GM18517 (cell line): ENCODE results near the gene TMEM87B.

Experiments
- ATAC-seq: cut with Tn5 transposase; IDR thresholded peaks from one replicate; pipeline ENCODE4 v1.9.1; 2021; ENCODE audit warnings: mild to moderate bottlenecking, moderate library complexity; ENCODE audit not compliant: unreplicated experiment

The TMEM87B gene

DNA sequence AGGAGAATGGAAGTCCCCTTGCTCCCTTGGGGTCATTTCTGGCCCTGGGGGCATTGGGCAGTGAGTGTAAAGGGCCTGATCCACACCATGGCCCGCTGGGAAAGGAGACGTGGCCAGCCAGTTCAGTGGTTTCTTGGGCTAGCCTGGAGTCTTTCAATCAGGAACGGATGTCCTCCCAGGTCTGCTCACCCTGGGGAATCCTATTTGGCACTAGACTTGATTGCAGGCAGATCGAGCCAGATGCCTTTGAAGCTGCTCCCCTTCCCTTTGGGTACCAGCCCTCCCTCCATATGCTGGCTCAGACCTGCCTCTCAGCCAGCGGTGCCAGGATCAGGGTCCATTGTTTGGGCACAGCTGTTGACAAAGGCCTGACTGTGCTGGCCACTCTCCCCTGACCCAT, 94.1 kb downstream of the TMEM87B start:
- ATAC-seq, result no peak

DNA sequence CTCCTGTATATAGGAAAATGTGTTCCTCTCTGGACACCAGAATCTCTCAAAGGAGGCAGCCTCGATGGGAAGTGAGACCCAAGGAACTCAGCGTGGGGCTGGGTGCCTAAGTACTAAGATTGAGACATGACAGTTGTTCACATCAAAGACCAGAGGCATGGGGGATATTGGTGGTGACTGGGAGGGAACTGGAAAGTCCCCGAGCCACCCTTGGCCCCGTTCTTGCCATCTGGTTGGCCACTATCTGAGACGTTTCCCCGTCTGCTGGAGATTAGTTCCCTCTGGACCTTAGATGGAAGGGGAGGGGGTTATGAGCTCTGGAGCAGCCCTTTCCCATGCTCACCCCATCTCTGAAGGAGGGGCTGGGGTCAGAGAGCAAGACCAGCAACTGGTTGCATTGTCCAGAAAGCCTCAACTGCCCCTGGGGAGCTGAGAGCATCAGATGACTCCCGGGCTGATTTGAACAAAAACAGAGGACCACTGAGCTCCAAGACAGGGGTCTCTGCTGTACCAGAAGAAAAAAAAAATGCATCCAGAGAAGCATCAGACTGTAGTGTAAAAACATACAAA, 94.9 kb downstream of the TMEM87B start:
- no peak for ATAC-seq

DNA sequence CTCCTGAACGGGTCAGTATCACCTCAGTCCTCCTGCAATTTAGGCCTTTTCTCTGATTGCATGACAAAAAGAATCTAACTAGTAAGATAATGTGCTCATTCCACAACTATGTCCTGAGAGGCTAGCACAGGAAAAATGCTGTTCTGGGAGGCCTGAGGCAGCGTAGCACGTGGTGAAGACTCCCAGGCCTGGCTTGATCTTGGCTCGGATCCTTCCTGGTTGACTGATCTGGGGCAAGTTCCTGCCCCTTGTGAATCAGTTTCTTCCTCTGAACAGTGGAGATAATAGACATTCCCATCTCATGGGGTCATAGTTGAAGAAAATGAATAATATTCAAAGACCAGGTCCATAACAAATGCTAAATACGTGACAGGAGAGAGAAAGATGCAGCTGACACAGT, 95.4 kb downstream of the TMEM87B start:
- no peak for ATAC-seq

DNA sequence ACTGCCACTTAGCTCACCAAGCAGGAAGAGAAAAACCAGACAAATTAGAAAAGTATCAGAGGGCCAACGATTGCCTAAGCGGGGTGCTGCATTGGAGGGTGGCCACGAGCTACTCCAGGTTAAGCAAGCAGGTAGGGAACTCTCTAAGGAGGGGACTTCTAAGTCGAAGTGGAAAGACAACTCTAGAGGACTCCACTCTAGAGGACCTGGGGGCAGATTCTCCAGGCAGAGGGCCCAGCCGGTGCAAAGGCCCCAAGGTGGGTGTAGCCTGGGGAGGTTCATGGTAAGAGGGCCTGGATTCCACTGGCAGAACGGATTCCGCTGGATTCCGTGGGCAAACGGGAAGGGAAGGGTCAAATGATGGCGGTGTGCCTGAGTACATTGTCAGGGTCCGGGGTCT, 95.8 kb downstream of the TMEM87B start:
- ATAC-seq, result no peak

DNA sequence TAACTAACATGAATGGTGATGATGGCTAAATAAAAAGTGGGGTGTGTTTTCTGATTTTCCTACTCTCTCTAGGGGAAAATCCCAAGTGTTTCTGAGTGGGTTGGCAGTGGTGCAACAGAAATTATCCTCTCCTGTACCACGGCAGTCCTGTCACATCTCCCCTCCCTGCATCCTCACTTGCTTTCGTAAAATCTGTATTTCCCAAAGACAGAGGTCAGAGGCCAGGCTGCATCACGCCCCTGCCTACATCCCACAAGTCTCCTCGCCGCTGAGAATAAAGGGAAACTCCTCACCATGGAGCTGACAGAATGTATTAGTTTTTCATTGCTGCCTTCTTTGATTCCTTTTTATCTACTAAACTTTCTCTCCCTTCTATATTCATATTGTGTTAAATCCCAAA, 96.2 kb downstream of the TMEM87B start:
- no peak for ATAC-seq

DNA sequence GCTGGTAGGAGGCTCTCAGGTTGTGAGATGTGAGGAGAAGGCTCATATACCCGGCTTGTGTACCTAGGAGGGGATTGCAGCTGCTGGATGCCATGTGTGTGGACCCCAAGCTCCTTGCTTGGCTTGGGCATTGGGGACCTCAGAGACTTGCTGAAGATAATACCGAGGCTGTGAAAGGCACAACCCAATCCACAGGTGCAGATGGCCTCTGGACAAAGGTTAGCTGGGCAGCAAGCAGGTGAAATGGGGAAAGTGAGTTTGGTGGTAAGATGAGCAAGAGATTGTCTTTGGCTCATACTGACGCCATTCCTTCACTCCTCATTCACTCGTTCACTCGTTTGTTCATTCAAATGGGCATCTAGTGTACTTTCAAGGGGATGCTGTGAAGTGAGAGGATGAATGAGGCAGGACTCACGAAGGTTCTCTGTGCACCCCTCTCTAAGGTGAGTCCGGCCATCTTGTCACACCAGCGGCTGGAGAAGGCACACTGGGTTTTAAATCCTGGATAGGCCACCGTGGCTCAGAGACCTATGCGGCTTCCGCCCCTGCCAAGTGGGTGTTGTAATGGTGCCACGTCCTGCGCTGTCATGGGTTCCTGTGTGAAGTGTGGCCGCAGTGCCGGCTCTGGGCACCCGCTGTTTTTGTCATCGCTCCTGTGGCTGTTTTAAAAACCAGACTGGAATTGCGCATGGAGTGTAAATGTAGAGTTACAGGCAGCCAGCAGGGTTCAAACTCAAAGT, 96.8 kb downstream of the TMEM87B start:
- no peak for ATAC-seq

DNA sequence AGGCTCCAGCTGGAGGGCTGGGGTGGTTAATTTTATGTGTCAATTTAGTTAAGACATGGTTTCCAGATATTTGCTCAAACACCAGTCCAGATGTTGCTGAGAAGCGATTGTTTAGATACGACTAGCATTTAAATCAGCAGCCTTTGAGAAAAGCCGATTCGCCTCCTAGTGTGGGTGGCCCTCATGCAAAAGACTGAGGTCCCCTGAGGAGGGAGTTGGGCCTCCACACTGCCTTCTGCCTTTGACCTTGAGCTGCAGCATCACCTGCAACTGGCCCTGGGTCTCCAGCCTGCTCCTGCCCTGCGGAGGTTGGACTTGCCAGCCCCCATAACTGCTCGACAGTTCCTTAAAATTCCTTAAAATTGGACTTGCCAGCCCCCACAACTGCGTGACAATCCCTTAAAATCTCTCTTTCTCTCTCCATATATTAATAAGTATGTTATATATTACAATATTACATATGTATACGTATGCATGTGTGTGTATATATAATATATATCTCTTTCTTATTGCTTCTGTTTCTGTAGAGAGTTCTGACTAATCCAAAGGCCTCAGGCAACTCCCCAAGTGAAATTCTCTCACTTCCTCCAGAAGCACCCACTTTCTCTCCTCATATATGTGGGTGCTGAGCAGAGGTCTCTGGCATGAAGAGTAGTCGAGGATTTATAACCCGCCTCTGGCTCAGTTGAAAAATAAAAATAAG, 97.6 kb downstream of the TMEM87B start:
- no peak for ATAC-seq

DNA sequence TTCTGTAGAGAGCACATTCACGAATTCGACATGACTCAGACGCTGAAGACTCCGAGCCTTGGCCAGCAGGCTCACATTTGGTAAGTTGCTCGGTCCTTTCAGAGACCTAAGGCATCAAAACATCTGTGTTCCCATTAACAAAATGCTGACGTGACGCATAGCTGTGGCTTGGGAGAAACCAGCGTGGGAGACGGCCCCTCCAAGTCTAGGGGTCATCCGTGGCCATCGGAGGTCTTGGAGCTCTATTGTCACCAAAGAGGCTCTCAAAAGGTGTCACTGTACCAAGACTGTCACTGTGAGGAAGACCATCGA, 98.1 kb downstream of the TMEM87B start:
- no peak for ATAC-seq

DNA sequence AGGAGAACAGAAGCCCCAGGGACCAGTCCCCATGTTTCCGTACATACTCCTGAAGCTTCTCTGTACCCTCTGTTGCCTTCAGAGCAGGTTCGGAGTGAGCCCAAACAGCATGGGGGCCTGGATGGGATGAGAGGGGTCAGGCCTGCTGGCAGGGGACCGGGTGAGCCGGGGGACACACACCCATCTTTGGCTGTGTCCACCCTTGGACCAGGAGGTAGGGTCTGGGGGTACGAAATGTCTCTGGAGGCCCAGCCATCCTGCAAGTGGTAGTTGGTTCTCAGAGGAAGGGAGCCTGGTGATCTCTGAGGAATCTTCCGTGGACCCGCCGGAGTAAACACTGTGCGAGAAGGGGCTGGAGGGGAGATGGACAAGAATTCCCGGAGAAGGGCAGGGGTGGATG, 98.4 kb downstream of the TMEM87B start:
- ATAC-seq, result no peak

DNA sequence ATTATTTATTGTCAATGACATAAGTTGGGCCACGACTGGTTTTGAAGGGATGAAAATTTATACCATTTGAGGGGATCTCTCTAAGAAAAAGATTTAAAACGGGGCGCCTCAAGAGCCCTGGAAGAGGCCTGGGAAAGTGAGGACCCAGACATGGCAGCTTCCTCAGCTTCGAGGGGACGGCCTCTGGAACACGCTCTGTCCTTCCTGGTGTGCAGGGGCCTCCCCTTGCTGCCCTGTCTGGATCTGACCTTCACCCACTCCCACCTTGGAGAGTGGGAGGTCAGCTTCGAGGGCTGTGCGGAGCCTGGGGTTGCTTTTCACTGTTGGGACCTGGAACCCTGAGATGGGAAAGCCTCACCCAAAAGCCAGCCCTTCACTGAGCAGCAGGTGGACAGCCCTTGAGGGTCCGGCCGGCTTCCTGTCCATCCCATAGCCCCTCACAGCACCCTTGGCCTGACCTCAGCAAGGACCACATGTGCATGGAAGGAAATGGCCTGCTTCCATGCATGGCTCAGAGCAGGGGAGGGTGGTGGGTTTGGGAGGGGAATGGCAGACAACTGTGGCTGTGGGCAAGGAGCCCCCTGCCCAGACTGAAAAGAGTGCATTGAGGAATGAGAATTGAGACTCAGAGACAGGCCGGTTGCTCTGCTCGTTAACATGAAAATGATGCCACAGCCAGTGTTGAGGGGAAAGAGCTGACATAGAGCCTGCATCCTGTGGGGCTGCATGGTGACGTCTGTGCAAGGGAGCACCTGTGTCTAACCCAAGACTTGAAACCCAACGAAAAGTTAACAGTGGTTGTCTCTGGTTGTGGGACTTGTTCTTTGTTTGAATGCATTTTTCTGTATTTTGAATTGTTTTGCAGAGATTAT, 99.4 kb downstream of the TMEM87B start:
- ATAC-seq, result no peak

DNA sequence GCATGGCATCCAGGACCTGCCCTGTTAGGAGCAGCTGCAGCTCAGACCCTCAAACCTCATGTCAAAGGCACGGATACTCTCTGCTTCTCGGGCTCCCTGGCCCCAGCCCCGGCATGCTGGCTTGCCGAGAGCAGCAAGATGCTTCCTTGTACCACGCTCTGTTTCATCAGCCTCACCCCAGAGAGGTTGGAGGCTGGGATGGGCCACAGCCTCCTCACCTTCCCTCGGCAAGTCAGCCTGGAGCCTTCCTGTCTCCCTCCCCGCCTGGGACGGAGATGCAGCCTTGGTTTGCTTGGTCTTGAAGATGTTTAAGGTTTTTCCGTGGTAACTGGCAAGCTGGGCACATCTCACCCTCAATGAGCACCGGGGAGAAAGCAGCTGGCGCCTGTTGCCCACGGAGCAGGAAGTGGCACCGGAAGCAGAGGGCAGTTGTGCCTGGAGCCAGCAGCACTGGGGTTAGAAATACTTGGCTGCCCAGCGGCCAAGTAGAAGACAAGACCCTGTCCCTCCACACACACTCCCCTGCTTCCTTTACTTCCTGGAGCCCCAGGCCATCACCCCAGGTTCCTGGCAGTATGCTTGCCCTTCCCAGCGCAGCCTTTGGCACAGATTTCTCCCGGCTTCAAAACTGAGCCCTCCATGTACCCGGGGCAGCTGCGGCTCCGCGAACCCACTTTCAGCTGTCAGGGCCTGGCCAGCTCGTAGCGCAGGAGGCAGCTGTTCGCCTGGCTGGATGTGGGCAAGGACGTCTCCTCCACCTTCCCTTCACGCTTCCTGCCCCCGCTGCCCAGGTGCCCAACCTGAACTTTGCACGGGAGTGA, 100.5 kb downstream of the TMEM87B start:
- no peak for ATAC-seq

DNA sequence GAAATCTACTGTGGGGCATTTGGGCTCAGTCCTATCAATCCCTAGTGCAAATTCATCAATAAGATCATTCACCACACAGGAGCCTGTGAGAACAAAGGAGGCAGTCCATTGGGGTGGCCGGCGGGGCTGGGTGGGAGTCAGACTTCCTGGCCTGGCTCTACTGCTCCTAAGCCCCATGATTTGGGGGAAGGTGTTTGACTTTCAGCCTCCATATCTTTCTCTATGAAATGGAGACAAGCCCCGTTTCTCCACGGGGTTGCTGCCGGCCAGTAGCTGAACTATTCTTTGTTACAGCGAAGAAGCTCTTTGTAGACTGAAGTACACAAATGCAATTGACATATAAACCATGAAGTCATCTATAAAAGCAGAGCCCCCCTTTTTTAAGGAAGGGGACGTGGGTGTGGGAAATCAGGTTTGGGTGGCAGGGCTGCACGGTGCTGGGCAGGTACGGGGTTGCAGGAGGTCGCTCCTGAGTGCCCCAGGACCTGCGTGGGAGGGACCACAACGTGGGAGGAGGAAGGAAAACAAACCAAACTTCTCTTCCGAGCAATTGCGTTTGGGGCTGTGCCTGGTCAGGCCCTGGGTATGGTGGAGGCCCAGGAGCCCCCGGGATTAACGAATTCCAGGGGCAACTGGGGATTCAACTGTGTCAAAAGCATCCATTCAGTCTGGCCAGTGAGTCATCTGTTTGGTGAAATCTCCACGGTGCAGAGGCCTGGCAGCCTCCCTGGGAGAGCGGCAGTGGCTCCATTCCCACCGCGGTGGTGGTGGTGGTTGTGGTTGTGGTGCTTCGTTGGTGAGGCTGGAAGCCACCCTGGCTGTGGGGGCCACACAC, 101.3 kb downstream of the TMEM87B start:
- ATAC-seq, result no peak

DNA sequence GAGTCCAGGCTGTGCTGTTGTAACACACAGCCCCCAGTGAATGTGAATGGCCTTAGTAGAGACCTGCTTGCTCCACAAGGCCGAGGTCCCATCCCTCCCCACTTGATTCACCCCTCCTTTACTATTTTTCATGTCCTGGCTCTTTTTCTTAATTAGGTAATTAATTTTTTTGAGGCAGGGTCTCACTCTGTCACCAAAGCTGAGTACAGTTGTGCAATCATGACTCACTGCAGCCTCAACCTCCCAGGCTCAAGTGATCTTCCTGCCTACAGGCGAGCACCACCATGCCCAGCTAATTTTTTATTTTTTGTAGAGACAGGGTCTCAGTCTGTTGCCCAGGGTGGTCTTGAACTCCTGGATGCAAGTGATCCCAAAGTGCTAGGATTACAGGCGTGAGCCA, 102.4 kb downstream of the TMEM87B start:
- no peak for ATAC-seq

DNA sequence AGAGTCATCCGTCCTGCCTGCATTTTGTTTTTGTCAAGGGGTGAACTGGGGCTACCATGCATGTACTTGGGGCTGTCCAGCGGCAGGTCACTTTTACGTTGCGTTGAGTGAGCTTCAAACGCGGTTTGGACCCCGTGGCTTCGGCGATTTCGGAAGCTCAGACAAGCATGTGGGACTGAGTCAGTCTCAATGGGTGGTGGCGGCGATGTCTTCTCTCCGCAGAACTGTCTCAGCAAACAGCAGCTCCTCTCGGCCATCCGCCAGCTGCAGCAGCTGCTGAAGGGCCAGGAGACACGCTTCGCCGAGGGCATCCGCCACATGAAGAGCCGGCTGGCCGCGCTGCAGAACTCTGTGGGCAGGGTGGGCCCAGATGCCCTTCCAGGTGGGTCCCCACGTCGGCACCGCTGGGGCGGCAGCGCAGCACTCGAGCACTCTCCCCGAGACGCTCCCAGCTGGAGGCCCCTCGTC, 104.4 kb downstream of the TMEM87B start:
- no peak for ATAC-seq

DNA sequence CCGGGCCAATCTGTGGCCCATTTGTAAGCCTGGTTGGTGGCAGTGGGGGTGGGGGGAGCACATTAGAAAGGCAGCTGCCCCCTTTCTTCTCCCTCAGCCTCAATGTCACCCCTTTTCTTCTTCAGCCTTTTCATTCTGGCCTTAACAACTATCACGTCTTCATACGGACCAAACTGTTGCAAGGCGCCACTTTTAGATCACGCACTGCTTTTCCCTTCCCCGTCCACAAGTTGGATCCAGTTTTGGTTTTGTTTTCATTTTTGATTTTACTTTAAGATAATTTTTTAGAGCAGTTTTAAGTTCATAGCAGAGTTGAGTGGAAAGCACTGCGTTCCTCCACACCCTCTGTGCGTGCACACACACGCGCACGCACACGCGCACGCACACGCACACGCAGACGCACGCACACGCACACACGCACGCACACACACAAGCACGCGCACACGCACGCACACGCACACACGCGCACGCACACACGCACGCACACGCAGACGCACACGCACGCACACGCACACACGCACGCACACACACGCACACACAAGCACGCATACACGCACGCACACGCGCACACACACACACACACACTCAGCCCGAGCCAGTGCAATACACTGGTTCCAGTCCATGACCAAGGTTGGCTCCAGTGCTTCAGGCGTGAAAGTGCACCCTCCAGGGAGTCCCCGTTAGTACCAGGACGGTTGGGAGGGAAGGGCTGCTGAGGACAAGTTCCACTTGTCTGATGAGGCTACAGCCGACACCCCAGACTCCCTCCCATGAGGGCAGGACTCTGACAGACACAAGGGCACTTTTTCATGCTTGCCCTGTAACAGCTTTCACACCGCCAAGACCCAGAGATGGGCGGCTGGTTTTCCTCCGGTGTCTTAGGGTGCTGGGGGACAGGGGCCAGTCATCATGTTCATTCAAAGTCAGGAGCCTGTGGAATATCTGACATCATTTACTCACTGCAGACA, 105.5 kb downstream of the TMEM87B start:
- no peak for ATAC-seq

DNA sequence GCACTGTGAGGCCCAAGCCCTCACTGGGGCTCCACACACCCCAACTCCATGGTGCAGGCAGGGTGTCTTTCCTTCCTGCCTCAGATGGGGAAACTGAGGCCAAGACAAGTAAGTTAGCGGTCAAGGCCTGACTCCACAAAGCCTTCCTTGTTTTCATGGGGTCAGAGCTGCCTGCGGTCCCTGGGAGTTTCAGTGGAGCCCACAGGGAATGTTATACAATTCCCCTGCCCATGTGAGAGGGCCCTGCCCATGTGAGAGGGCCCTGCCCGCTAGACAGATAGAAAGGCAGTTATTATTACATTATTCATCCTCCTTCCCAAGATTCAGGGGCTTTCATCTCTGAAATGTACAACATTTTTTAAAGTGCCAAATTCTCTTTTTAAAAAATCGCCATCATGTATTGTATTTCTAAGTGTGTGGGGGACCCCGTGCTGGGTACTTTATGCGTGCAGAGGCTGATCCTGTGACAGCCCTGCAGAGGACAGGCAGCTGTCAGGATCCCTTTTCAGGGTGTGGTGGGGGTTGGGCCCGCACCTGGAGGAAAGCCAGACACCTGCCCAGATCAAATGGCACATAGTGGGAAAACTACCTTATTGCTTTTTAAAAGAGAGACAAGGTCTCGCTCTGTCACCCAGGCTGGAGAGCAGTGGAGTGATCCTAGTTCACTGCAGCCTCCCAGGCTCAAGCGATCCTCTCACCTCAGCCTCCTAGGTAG, 106.5 kb downstream of the TMEM87B start:
- no peak for ATAC-seq

DNA sequence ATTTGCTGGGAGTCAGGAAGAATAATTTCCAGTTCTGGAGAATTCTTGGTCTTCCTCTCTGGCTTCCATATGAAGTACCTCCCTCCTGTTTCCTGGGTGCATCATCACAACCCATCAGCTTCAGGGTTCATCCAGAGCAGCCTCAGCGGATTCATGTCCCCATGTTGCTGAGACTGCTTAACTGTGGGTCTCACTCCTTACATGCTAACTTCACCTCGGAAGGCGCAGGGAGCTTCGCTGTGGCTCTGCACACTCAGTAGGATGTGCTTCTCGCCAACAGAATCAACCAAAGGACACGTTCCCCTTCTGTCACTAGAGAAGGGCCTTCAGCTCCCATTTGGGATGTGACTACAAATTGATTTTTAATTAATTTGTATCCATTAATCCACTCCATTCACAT, 107.3 kb downstream of the TMEM87B start:
- ATAC-seq, result no peak

DNA sequence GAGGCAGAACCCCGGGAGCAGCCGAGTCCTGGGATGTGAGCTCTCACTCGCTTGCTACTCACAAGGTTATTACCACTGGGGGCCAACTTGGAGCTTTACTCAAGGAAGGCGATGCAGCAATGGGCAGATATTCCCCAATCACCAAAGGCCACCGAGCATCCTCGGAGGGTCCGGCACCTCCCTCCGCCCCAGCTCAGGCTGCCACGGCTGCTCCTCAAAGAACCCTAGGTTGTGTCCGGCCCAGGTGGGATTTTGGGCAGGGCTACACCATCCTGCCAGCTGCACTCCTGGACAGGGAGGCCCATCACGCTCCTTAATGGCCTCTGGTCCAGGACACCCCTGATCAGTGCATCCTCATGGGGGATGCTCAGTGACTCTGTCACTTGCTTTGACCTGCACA, 107.9 kb downstream of the TMEM87B start:
- ATAC-seq, result no peak
